Kidney (tissue), 14 donors: ENCODE results near the gene MAST3. TPM values are rescaled to one million over a fixed set of nuclear protein-coding genes. Genes with fewer than 3 reads are reported as not detected.

Source experiments
- DNase-seq, 5 donors: peaks; one replicate each; pipeline ENCODE4 v3.0.0-alpha.2; 2013 to 2020
- FAIRE-seq: peaks from 2 replicates; lab custom pipeline; 2012; peaks lifted over from hg19 to GRCh38; lab: Jason Lieb, UNC
- H3K27ac ChIP-seq, 2 donors: one replicate each; pipeline ENCODE4 v1.7.0; 2013; ENCODE audit warnings: low read depth in 2 of 2, low read length in 2 of 2, inconsistent platforms in 1 of 2
- H3K27me3 ChIP-seq: one replicate; pipeline ENCODE4 v1.7.1; 2013; ENCODE audit warnings: low read length, inconsistent platforms; ENCODE audit not compliant: control insufficient read depth, insufficient read depth
- H3K36me3 ChIP-seq, 3 donors: one replicate each; pipeline versions ENCODE4 v1.7.0 to v1.7.1; 2013; ENCODE audit warnings: low read length in 3 of 3, control low read depth in 1 of 3, inconsistent platforms in 1 of 3; ENCODE audit not compliant: insufficient read depth in 3 of 3, control insufficient read depth in 2 of 3
- H3K4me1 ChIP-seq, 3 donors: one replicate each; pipeline versions ENCODE4 v1.7.0 to v1.7.1; 2013; ENCODE audit warnings: low read length in 3 of 3, inconsistent platforms in 1 of 3, low read depth in 1 of 3; ENCODE audit not compliant: control insufficient read depth in 2 of 3, insufficient read depth in 2 of 3
- H3K4me3 ChIP-seq, 3 donors: one replicate each; pipeline versions ENCODE4 v1.7.0 to v1.8.1; 2013; ENCODE audit warnings: low read length in 3 of 3, control low read depth in 1 of 3, inconsistent platforms in 1 of 3
- H3K9ac ChIP-seq, 3 donors: one replicate each; pipeline versions ENCODE4 v1.7.0 to v1.7.1; 2013; ENCODE audit warnings: low read length in 3 of 3, control low read depth in 1 of 3, inconsistent platforms in 1 of 3
- H3K9me3 ChIP-seq, 3 donors: one replicate each; pipeline versions ENCODE4 v1.7.0 to v1.7.1; 2013; ENCODE audit warnings: low read length in 3 of 3, control low read depth in 1 of 3, inconsistent platforms in 1 of 3; ENCODE audit not compliant: control insufficient read depth in 2 of 3, insufficient read depth in 1 of 3
- CTCF ChIP-seq: IDR thresholded peaks from 3 replicates; pipeline ENCODE4 v1.5.1; 2012; ENCODE audit warnings: mild to moderate bottlenecking, moderate library complexity, borderline replicate concordance; ENCODE audit not compliant: insufficient read depth; ENCODE audit errors: extremely low read depth
- intact Hi-C: fragments of 100-400 bp; cut with DNase I; formaldehyde crosslinking; loops from one replicate; pipeline ENCODE4 v1.11.1; 2022
- polyA plus RNA-seq: library from polyadenylated mRNA; stranded (reverse); fragments of 350-450 nt; fragmentation: Illumina TruSeq; extraction: RNeasy Lipid Tissue Mini Kit (QIAGEN cat#74804); gene quantifications from one replicate; pipeline ENCODE4 v1.2.3, GENCODE V29; 2014; ENCODE audit warnings: low read depth, low replicate concordance; ENCODE audit not compliant: insufficient read depth
- total RNA-seq: library from RNA; stranded (reverse); fragmentation: NEBNext Ultra II Directional; extraction: Animal tissue kit (Norgen Biotek cat#: 25700); gene quantifications from one replicate; pipeline ENCODE4 v1.2.1, GENCODE V29; 2021
- donor health status: control.
- donor health status: control.
- donor health status: control.
- donor health status: control.
- donor health status: control.
- donor health status: DM: yes; HTN: yes; CAD: no.
- donor health status: Normal renal cell carcinoma (clear cell type).

MAST3 gene
- total and polyA plus RNA-seq, 2 donors from 2014 or later = 5.6 to 16.0 TPM

- Histone ChIP-seq H3K4me3 (no peak overlapping the region), H3K9me3 (no peaks in the 10 kb centered on the region), H3K27ac (no peak overlapping the region), H3K27me3 (no peaks in the 10 kb centered on the region), H3K4me1 (no peaks in the 10 kb centered on the region), H3K36me3 (no peaks in the 10 kb centered on the region), H3K9ac (no peak overlapping the region)
- FAIRE-seq (no peak), DNase-seq (no peak)
- intact Hi-C loops = no loop called here
- no peak for TF ChIP-seq CTCF
Measured at GRCh38 chr19:18068395-18068794, 29.2 kb upstream of the MAST3 start.

- TF ChIP-seq CTCF = no peak
- DNase-seq (no peak), FAIRE-seq (no peak)
- no peaks in the 10 kb centered on the region for H3K36me3 ChIP-seq
- H3K9me3 ChIP-seq = no peaks in the 10 kb centered on the region
- no peaks in the 10 kb centered on the region for H3K4me1 ChIP-seq
- no peak overlapping the region for H3K27ac ChIP-seq
- H3K27me3 ChIP-seq = no peaks in the 10 kb centered on the region
- intact Hi-C loops = no loop called here
- no peak overlapping the region for H3K9ac ChIP-seq
- H3K4me3 ChIP-seq = no peak overlapping the region
Measured at GRCh38 chr19:18069383-18069782, 28.2 kb upstream of the MAST3 start.

- H3K36me3 ChIP-seq = no peaks in the 10 kb centered on the region
- DNase-seq = no peak
Measured at GRCh38 chr19:18070181-18070580, 27.4 kb upstream of the MAST3 start.

More at GRCh38 chr19:18070181-18070580, 27.4 kb upstream of the MAST3 start:
- no peaks in the 10 kb centered on the region for H3K27me3 ChIP-seq
- FAIRE-seq = no peak
- no peaks in the 10 kb centered on the region for H3K4me1 ChIP-seq
- TF ChIP-seq CTCF = no peak
- no peak overlapping the region for H3K4me3 ChIP-seq
- no peak overlapping the region for H3K27ac ChIP-seq
- H3K9me3 ChIP-seq = no peaks in the 10 kb centered on the region
- intact Hi-C loops = no loop called here
- H3K9ac ChIP-seq = no peak overlapping the region
